Middle frontal gyrus (tissue), 1 donor: Measurements from ENCODE around the gene KIAA0930.
"Not testable (repeated sequence)": the region's sequence is repeated elsewhere in the genome, so short reads cannot be mapped to it uniquely, and the experiment has no call there.

ENCODE experiments used
- DNase-seq: peaks from one replicate; pipeline ENCODE4 v3.0.0-alpha.2; 2015; ENCODE audit warnings: low spot score; ENCODE audit errors: extremely low spot score

The KIAA0930 gene

GRCh38 chr22:45240810-45241631 lies at the start of gene KIAA0930:
Gene KIAA0930, minus strand, starts transcription at chr22:45240894. Its CDS starts 191 bp downstream, at chr22:45240703.
- peak; percentile 35 for DNase-seq

- DNase-seq = no peak
Observed at GRCh38 chr22:45286854-45287551, 46.3 kb upstream of the KIAA0930 start.

GRCh38 chr22:45285263-45286058 lies 44.8 kb upstream of the KIAA0930 start:
- no peak for DNase-seq

GRCh38 chr22:45284705-45285262 lies 44.1 kb upstream of the KIAA0930 start, which contains the start of gene UPK3A:
Gene UPK3A, plus strand, starts transcription at chr22:45284949. Its CDS starts 65 bp downstream, at chr22:45285014.
- DNase-seq = no peak

DNA sequence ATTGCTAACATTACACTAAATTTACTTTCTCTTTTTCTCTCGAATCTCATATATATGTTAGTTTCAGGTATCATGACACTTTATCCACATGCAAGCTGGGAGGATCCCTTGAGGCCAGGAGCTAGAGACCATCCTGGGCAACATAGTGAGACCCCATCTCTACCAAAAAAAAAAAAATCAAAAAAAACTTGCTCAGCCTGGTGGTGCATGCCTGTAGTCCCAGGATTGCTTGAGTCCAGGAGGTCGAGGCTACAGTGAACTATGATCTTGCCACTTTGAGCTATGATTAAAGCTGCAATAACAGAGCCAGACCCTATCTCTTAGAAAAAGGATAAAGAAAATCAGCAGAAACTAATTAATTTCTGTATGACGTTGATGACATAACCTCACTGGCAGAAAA lies 40.3 kb upstream of the KIAA0930 start:
- DNase-seq = no peak

- DNase-seq = no peak
Observed at GRCh38 chr22:45280587-45280980, 39.9 kb upstream of the KIAA0930 start.

GRCh38 chr22:45278125-45278524 lies 37.4 kb upstream of the KIAA0930 start:
- DNase-seq = no peak

DNA sequence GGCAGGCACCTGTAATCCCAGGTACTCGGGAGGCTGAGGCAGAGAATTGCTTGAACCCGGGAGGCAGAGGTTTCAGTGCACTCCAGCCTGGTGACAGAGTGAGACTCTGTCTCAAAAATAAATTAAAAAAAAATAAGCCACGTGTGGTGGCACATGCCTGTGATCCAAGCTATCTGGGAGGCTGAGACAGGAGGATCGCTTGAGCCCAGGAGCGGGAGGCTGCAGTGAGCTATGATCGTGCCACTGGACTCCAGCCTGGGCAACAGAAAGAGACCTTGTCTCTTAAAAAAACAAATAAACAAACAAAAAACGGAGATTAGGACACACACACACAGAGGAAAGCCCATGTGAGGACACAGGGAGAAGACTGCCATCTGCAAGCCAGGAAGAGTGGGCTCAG lies 37.0 kb upstream of the KIAA0930 start:
- not testable (repeated sequence) for DNase-seq

DNA sequence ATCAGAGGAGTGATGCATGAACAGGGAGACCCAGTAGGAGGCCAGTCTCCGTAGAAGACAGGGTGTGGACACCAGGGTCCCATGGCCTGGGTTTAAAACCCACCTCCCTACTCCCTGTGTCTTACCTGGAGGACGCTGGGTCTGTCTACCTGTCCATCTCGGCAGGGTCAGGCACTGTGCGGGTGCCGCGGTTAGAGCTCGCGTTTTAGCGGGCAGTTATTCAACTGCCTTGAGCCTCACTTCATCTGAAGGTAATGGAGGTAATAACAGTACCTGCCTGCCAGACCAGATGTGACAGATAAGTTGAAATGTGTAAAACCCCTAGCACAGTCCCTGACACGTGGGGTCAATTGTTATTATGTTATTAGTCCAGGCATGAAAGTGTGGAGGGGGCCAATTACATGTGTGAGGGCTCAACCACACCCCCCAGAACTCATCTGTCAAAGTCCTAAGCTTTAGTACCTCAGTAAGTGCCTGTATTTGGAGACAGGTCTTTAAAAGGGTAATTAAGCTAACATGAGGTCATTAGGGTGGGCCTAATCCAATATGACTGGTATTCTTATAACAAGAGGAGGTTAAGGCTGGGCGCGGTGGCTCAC lies 35.9 kb upstream of the KIAA0930 start:
- no peak for DNase-seq

DNA sequence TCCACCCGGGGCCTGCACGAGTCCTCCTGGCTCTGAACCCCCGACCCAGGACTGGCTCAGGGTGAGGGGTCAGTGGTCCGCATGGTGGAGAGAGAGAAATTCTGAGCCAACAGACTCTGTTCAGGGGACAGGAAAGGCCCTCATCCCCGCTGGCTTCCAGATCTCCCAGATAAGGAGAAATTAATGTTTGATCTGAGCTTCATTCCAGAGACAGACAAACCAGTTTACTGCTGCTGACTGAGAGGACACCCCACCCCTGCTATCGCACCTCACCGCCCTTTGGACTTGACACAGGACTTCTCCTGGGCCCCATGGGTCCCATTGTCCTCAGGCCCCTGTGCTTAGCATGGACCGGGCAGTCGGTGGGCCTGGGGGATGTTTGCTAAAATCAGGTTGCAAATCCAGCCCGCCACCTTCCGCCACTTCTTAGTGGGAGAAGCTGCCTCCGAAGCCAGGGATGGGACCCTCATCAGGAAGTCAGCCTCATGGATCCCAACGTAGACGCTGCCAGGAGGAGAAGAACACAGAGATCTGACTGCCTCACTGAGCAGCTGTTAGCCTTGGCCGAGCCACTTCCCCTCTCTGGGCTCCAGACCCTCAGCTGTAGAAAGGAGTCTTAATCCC lies 32.9 kb upstream of the KIAA0930 start:
- DNase-seq = no peak

DNA sequence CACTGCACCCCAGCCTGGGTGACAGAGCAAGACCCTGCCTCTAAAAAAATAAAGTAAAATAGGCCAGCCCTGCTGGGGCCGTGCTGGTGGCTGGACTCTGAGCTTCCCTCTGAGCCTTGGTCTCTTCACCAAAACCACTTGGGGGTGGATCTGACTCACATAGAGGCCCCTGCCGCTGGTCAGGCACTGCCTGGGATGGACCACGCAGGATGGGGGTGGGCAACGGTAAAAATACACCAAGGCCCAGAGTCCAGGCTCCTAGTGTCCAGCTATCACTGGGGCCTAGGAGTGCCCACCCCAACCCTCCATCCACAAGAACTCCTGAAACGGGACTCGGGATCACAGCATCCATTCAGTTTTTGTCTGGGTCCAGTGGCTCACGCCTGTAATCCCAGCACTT lies 31.8 kb upstream of the KIAA0930 start:
- DNase-seq = no peak

DNA sequence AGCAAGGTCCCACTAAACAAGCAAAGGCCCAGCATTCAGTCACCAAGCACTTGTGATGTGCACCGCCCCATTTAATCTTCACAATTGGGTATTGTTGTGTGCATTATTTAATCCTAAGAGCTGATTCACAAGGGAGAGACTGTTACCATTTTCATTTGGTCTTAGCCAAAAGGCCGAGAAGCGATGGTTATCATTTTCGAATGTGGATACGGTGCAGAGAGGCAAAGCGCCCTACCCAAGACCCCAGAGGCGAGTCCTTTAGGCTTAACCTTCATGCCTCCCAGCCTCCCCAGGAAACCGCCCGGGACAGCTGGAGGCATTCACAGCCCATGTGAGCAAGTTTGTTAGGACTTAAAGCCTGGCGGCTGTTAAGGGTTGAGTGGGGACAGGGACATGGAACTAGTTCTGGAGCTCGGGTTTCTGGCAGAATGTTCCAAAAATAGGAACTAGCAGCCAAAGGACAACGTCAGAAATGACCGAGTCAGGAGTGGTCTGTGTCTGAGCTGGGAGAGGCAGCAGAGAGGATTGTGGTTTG lies 31.0 kb upstream of the KIAA0930 start:
- DNase-seq = no peak

DNA sequence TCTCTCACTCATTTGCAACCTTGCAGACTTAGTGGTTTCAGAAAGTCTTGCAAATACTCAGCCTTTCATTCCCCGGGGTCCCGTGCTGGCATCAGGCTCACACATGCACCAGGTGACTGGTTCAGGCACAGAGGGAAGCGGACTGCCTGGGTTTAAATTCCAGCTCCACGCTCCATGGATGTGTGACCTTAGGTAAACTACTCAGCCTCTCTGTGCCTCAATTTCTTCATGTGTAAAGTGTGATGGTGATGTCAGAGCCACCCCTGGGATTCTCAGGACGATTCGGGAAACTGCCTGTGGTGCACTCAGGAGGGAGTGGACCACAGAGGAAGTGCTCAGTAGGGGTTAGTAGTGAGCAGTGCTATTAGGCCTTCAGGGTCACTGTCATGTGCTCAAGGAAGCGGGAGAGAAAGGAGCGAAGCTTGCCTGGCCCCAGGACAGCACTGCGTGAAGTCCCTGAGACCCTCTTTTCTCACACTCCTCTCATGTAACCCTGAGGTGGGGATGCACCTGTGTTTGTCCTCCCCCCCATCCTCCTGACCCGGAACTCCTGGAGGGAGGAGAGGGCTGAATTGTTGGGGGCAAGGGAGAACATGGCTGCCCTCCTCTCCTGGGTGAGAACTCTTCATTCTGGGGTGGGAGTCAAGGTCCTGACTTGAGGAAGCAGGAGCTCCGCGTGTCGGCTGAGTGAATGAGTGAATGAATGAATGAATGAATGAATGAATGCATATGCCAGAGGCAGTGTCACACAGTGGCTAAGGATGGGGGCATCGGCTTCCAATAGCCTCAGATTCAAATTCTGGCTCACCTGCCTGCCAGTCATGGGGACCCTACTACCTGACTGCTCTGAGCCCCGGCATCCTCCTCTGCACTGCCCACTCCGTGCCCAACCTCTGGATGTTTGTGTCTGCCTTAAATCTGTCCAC lies 29.7 kb upstream of the KIAA0930 start:
- no peak for DNase-seq

DNA sequence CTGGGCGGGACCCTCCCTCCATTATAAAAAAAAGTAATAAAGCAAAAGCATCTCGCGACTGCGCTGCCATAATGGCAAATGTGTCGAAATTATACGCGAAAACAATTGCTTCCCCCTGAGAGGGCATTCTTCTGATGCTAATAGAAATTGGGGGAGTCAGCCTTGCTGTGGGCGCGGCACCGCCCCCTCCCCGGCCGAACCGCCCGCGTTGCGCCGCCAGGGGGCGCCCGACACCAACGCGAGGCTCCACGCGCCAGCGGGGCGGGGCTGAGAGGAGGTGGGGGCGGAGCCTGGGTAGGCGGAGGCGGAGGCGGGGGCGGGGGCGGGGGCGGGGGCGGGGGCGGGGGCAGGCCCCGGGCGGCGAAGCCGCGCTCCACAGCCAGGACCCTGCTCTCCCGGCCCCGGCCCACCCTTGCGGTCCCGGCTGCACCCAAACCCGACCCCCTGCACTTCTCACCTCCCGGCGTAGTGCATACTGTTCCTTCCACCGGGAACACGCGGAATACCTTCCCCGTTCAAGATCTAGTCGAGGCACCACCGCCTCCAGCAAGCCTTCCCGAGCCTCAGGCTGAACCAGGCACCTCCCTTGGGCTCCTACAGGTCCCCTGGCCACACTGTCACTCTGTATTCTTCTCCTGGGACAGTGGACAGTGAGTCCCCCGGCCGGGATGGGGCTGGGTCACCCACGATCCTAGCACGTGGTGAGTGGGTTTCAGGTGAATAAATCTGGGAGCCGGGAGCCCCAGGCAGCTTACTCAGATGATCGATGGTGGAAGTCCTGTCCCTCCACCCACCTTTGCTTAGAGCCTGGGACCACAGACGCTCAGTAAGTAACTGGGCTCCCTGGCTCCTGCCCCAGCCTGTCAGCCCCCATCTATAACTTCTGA lies 28.5 kb upstream of the KIAA0930 start:
- DNase-seq = peak; percentile 63

DNA sequence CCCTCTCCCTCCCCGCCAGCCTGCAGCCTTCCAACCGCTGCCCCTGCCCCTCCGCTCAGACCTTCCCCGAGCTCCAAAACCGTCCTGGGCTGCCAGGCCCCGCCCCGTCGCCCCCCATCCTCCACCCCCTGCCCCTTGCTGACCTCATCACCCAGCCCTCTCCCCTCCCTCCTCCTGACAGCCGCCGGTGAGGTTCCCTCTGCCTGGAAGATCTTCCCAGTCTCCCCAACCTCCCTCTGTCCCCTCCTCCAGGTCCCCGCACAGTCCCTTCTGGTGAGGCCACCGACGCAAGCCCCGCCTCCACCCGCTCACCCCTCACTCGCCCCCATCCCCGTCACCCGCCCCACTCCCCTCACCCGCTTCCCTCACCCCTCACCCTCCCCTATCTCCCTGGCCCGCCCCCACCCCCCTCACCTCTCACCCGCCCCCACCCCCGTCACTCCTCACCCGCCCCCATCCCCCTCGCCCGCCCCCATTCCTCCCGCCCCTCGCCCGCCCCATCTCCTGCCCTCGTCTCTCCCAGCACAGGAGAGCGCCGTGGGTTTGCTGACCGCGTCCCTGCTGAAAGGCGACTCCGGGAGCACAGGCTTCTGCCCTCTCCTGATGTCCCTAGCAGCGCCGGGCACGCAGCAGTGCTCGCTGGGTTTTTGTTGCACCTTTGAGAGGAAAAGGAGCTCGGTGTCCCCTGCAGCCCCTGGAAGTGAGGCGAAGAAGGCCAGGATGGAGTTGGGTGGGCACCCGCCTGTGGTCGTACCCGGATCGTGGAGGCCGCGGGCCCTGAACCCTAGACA lies 27.7 kb upstream of the KIAA0930 start:
- no peak for DNase-seq

DNA sequence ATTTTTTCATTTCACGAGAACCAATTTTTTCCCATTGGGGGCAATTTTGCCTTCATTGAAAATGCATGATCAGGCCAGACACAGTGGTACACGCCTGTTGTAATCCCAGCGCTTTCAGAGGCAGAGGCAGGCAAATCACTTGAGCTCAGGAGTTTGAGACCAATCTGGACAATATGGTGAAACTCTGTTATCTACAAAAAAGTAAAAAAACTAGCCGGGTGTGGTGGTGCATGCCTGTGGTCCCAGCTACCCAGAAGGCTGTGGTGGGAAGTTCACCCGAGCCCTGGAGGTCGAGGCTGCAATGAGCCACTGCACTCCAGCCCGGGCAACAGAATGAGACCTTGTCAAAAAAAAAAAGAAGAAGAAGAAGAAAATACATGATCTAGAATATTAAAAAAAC lies 24.8 kb upstream of the KIAA0930 start:
- DNase-seq = no peak

GRCh38 chr22:45263463-45264269 lies 23.0 kb upstream of the KIAA0930 start:
- DNase-seq = no peak
